SU-DHL-6 (cell line): Measurements from ENCODE around the gene AKR1D1.
"Not testable (repeated sequence)": the region's sequence is repeated elsewhere in the genome, so short reads cannot be mapped to it uniquely, and the experiment has no call there.

Source experiments
- H2AFZ ChIP-seq: fragments of 200-600 bp; sonication (generic); 2 replicates; pipeline ENCODE4 v1.6.1; 2014; ENCODE audit warnings: low read depth, mild to moderate bottlenecking, moderate library complexity, mixed read lengths, antibody characterized with exemption, low read length; ENCODE audit not compliant: severe bottlenecking
- H3F3A ChIP-seq: fragments of 200-600 bp; shearing (Covaris generic); 2 replicates; pipeline ENCODE4 v1.6.0; 2016; ENCODE audit warnings: antibody characterized with exemption, mild to moderate bottlenecking; ENCODE audit not compliant: insufficient read depth
- H3K27ac ChIP-seq: fragments of 200-600 bp; sonication (generic); 2 replicates; pipeline ENCODE4 v1.5.1; 2016; ENCODE audit warnings: low read depth, mild to moderate bottlenecking, low read length, moderate library complexity, mixed read lengths
- H3K27me3 ChIP-seq: fragments of 200-600 bp; sonication (generic), shearing (Covaris generic); 2 replicates; pipeline ENCODE4 v1.6.0; 2014; ENCODE audit warnings: mild to moderate bottlenecking, low read length
- H3K36me3 ChIP-seq: fragments of 200-600 bp; sonication (generic); 2 replicates; pipeline ENCODE4 v1.6.1; 2014; ENCODE audit warnings: mild to moderate bottlenecking, low read length, mixed read lengths
- H3K4me2 ChIP-seq: fragments of 300-600, 200-600 bp; shearing (Covaris generic), sonication (generic); 2 replicates; pipeline ENCODE4 v1.6.0; 2014; ENCODE audit warnings: low read length, low read depth, mild to moderate bottlenecking; ENCODE audit not compliant: poor library complexity, severe bottlenecking
- H3K4me3 ChIP-seq: fragments of 200-600 bp; sonication (generic); 2 replicates; pipeline ENCODE4 v1.5.1; 2014; ENCODE audit warnings: antibody characterized with exemption, low read length, mild to moderate bottlenecking, mixed read lengths; ENCODE audit not compliant: insufficient read depth, poor library complexity, severe bottlenecking
- H3K79me2 ChIP-seq: fragments of 200-600 bp; sonication (generic); 2 replicates; pipeline ENCODE4 v1.6.1; 2014; ENCODE audit warnings: mild to moderate bottlenecking, low read length, moderate library complexity; ENCODE audit not compliant: insufficient read depth
- H3K9ac ChIP-seq: fragments of 200-600 bp; sonication (generic); 2 replicates; pipeline ENCODE4 v1.7.0; 2014; ENCODE audit warnings: mild to moderate bottlenecking, low read length
- H3K9me2 ChIP-seq: fragments of 200-600 bp; sonication (generic); replicated peaks from 2 replicates; pipeline ENCODE4 v1.6.1; 2014; ENCODE audit warnings: low read length; ENCODE audit not compliant: insufficient read depth
- H3K9me3 ChIP-seq: fragments of 200-600 bp; sonication (generic); 2 replicates; pipeline ENCODE4 v1.6.1; 2014; ENCODE audit warnings: low read length, mixed read lengths; ENCODE audit not compliant: insufficient read depth
- H4K20me1 ChIP-seq: fragments of 200-600 bp; sonication (generic); 2 replicates; pipeline ENCODE4 v1.6.1; 2014; ENCODE audit warnings: low read depth, mild to moderate bottlenecking, antibody characterized with exemption, low read length, moderate library complexity, mixed read lengths
- EZH2phosphoT487 ChIP-seq: fragments of 200-600 bp; sonication (generic), shearing (Covaris generic); conservative IDR thresholded peaks from 2 replicates; pipeline ENCODE4 v1.6.1; 2018; ENCODE audit warnings: mild to moderate bottlenecking, antibody characterized with exemption, low read length, moderate library complexity, mixed read lengths
- TF ChIP-seq, protein P1 (sequence below): fragments of 200-600 bp; sonication (generic); IDR thresholded peaks from one replicate; pipeline ENCODE4 v1.5.1; 2017; ENCODE audit warnings: antibody characterized with exemption, mild to moderate bottlenecking, low read length, moderate library complexity; ENCODE audit not compliant: insufficient read depth, poor library complexity, severe bottlenecking

The AKR1D1 gene

DNA sequence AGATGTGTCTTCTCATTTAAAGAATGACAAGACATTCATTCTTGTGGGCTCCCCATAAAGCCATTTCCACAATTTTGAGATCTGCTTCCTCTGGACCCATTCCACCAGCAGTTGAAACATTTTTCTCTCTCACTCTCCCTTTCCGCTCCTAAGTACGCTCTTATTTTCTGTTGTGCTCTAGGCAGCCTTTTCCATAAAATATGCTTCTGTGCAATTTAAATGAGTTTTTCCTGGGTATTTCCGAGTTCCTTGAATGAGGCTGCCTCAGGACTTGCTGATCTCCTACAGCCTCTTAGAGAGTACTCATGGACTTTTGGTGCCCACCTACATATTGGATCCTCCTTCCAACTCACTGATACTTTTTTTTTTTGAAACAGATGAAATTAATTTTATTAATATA lies 23.6 kb upstream of the AKR1D1 start:
- Histone ChIP-seq H3K4me2 (no peak overlapping the region), H3K27ac (no peak overlapping the region), H4K20me1 (no peaks in the 10 kb centered on the region), H3F3A (no peaks in the 10 kb centered on the region), H3K4me3 (no peak overlapping the region), H3K9ac (no peak overlapping the region), H3K36me3 (no peaks in the 10 kb centered on the region), H2AFZ (no peak overlapping the region), H3K79me2 (no peaks in the 10 kb centered on the region), H3K9me3 (no peaks in the 10 kb centered on the region), H3K27me3 (no peaks in the 10 kb centered on the region), H3K9me2 (no peaks in the 10 kb centered on the region)
- TF ChIP-seq, protein P1, sequence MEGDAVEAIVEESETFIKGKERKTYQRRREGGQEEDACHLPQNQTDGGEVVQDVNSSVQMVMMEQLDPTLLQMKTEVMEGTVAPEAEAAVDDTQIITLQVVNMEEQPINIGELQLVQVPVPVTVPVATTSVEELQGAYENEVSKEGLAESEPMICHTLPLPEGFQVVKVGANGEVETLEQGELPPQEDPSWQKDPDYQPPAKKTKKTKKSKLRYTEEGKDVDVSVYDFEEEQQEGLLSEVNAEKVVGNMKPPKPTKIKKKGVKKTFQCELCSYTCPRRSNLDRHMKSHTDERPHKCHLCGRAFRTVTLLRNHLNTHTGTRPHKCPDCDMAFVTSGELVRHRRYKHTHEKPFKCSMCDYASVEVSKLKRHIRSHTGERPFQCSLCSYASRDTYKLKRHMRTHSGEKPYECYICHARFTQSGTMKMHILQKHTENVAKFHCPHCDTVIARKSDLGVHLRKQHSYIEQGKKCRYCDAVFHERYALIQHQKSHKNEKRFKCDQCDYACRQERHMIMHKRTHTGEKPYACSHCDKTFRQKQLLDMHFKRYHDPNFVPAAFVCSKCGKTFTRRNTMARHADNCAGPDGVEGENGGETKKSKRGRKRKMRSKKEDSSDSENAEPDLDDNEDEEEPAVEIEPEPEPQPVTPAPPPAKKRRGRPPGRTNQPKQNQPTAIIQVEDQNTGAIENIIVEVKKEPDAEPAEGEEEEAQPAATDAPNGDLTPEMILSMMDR, result no peak
- TF ChIP-seq EZH2phosphoT487, result no peak

DNA sequence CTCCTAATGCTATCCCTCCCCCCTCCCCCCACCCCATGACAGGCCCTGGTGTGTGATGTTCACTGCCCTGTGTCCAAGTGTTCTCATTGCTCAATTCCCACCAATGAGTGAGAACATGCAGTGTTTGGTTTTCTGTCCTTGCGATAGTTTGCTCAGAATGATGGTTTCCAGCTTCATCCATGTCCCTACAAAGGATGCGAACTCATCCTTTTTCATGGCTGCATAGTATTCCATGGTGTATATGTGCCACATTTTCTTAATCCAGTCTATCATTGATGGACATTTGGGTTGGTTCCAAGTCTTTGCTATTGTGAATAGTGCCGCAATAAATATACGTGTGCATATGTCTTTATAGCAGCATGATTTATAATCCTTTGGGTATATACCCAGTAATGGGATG lies 20.6 kb upstream of the AKR1D1 start:
- not testable (repeated sequence) for H3K27me3 ChIP-seq, H3F3A ChIP-seq, H3K4me2 ChIP-seq, H3K27ac ChIP-seq, H3K9me3 ChIP-seq, H3K9me2 ChIP-seq, H3K9ac ChIP-seq, H4K20me1 ChIP-seq, H3K36me3 ChIP-seq, H2AFZ ChIP-seq, H3K4me3 ChIP-seq, H3K79me2 ChIP-seq

DNA sequence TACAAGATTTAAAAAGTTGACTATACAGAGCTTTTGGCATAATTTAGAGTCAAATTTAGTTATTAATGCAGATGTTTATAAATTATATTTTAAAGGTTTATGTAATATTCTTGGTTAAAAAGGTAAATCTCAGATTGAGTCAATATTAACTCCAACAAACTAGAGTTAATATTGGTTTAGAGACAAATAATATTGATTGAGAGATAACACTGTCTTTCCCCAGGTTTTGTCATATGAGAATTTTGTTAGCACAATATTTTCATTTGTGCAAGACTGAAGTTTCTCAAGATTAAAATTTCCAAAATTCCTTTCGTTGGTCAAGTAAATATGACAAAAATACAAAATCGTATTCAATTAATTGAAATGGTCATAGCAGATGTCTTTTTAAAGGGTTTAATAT lies 12.9 kb upstream of the AKR1D1 start:
- Histone ChIP-seq H3K27ac (no peak overlapping the region), H3F3A (no peaks in the 10 kb centered on the region), H4K20me1 (no peaks in the 10 kb centered on the region), H3K36me3 (no peaks in the 10 kb centered on the region), H3K9ac (no peak overlapping the region), H3K9me2 (no peaks in the 10 kb centered on the region), H3K9me3 (no peaks in the 10 kb centered on the region), H2AFZ (no peak overlapping the region), H3K4me2 (no peak overlapping the region), H3K4me3 (no peak overlapping the region), H3K79me2 (no peaks in the 10 kb centered on the region), H3K27me3 (no peaks in the 10 kb centered on the region)
- TF ChIP-seq EZH2phosphoT487, result no peak

DNA sequence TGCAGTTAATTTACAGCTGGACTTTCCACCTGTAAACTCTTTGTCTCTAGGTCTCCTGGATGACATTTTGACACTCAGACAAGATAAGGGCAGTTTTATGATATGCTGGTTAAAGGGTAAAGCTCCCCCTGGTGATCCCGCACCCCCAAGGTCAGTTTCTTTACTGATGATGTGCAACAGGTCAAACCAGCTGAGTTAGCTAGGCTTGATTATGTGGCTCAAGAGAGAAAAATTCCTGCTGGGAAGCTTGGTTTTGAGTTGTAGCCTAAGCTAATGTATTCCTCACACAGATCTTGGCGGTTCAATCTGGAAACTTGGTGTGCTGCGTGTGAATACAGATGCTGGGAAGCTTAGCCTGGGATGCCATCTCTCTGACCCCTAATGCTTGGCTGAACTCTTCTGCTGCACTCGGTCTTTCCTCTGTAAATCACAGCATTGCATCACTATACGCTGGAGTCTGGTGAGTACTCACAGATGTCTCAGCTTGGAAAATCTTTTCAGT lies 11.4 kb upstream of the AKR1D1 start:
- Histone ChIP-seq H4K20me1 (no peaks in the 10 kb centered on the region), H3K4me2 (no peak overlapping the region), H3K27ac (no peak overlapping the region), H3K9ac (no peak overlapping the region), H3K27me3 (no peaks in the 10 kb centered on the region), H3F3A (no peaks in the 10 kb centered on the region), H3K9me3 (no peaks in the 10 kb centered on the region), H2AFZ (no peak overlapping the region), H3K36me3 (no peaks in the 10 kb centered on the region), H3K79me2 (no peaks in the 10 kb centered on the region), H3K4me3 (no peak overlapping the region), H3K9me2 (no peaks in the 10 kb centered on the region)
- TF ChIP-seq, protein P1, result no peak
- no peak for TF ChIP-seq EZH2phosphoT487
